Choroid plexus epithelial cell (primary cell): ENCODE measurements around the gene BANP.
"Not testable (repeated sequence)": the region's sequence is repeated elsewhere in the genome, so short reads cannot be mapped to it uniquely, and the experiment has no call there.

ENCODE experiments used
- DNase-seq: peaks from one replicate; pipeline ENCODE4 v3.0.0-alpha.2; 2010; ENCODE audit warnings: low read depth
- H3K4me3 ChIP-seq: 2 replicates; pipeline ENCODE4 v1.5.1; 2011; ENCODE audit warnings: low read depth, mild to moderate bottlenecking, control low read depth, low read length, moderate library complexity
- CTCF ChIP-seq: conservative IDR thresholded peaks from 2 replicates; pipeline ENCODE4 v1.5.1; 2011; ENCODE audit warnings: low read depth, mild to moderate bottlenecking, control low read depth, inconsistent platforms, low read length, moderate library complexity

The BANP gene

DNA sequence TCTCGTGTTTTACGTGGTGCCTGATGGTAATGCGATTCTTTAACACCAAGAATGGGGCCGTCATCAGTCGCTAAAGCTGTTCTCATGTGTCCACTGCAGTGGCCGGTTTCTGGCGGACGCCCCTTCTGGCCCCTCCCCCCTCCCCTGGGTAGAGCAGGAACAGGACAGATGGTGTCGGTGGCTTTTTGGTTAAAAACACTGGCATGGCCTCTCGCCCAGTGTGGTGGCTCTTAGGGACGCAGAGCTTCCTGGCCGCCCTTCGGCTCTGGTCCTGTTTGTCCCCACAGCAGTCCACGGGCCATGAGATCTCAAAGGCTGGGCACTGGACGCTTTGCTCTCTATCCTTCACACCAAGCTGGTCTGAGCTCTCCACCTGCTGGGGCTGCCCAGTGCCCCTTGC lies 151.8 kb downstream of the BANP start:
- no peak overlapping the region for H3K4me3 ChIP-seq
- no peak for DNase-seq
- no peak for TF ChIP-seq CTCF

DNA sequence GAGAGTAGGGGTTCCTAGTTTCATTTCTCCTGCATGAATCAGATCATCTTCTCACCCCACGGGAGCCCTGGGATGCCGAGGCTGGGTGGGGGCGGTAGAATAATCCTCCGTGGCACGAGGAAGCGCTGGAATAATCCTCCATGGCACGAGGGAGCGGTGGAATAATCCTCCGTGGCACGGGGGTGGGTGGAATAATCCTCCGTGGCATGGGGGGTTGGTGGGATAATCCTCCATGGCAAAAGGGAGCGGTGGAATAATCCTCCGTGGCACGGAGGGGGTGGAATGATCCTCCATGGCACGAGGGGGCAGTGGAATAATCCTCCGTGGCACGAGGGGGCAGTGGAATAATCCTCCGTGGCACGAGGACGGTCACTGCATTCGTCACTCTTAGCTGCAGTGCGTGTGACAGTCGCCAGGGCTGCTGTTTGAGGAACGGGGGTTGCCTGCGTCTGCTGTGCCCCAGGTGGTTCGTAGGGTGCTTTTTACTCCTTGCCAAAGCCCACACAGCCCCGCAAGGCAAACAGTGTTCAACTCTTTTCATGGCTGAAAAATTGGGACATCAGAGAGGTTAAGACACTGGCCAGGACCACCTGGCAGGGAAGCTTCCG lies 152.5 kb downstream of the BANP start:
- H3K4me3 ChIP-seq, result no peak overlapping the region
- DNase-seq, result no peak
- no peak for TF ChIP-seq CTCF

DNA sequence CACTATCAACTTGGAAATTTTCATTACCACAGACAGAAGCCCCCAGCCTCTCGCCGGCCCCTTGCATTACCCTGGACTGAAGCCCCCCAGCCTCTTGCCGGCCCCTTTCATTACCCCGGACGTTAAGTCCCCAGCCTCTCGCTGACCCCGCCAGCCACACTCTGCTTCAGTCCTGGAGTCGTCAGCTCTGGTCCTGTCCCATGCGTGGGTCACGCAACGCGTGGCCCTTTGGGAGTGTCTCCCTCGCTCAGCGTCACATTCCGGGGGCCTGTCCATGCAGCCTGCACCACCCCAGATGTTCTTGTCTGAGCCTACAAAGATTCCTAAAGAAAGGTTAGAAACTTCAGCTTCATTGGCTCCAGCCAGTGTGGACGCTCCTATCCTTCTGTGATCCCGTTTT lies 153.1 kb downstream of the BANP start:
- not testable (repeated sequence) for H3K4me3 ChIP-seq, DNase-seq

DNA sequence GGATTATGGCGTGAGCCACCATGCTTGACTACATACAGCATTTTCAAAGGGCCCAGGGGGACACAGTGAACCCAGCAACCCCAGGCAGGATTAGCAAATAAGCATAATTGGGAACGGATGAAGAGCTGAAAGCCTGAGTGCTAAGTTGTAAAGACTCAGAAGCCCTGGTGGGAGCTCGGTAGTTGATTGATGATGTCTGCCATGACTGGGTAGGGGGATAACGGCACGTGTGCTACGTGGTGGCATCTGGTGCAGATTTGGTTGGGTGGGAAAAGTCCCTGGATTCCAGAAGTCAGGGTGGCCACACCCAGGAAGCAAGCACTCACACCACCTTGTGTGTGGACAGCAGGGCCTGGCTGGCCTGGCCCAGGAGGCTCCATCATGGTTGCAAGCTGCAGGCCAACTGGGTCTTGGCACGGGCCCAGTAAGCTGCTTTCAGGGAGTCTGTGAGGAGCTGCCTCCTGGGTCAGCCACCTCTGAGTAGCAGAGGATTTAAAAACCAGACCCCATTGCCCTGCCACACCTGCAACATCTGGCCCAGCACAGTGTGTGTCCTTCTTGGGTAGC lies 154.4 kb downstream of the BANP start:
- not testable (repeated sequence) for H3K4me3 ChIP-seq

DNA sequence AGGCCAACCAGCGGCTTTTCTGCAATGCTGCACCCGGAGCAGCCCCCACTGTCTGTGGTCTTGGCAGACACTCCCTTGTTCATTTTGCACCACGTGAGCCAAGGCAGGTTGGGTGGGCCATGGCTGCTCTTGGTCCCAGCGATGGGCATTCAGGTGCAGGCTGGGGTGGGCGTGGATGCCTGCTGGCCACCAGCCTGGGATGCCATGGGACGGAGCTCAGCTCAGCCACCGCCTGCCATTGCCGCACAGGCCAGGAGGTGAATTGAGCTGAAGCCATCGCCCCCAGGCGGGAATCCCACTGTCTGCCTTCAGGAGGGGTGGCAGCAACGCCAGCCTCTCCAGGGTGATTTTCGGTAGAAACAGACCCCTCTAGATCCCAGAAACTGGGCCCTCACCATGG lies 155.3 kb downstream of the BANP start:
- not testable (repeated sequence) for H3K4me3 ChIP-seq, DNase-seq

More for the DNA sequence above, 154.4 kb downstream of the BANP start:
- DNase-seq, result not testable (repeated sequence)

DNA sequence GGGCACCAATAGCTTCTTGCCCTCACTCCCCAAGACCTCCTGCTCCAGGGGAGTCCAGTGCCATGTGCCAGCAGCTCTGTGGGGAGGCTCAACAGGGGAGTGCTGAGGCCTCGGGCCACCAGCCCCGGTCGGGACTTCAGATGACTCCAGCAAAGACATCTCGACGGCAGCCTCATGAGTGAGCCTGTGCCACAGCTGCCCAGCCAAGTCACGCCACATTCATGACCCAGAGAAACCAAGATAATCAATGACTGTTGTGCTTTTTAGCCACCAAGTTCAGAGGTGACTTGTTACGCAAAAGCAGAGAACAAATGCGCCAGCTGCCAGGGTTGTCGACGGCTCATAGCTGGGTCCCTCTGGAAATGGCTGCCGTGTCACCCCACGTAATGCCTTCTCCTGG lies 157.5 kb downstream of the BANP start:
- TF ChIP-seq CTCF, result no peak
- H3K4me3 ChIP-seq, result no peak overlapping the region
- no peak for DNase-seq

- not testable (repeated sequence) for H3K4me3 ChIP-seq, DNase-seq
These were observed 158.7 kb downstream of the BANP start for GRCh38 chr16:88109726-88110621.

- DNase-seq, H3K4me3 ChIP-seq: not testable (repeated sequence)
These were observed 159.8 kb downstream of the BANP start for GRCh38 chr16:88110875-88111494.

DNA sequence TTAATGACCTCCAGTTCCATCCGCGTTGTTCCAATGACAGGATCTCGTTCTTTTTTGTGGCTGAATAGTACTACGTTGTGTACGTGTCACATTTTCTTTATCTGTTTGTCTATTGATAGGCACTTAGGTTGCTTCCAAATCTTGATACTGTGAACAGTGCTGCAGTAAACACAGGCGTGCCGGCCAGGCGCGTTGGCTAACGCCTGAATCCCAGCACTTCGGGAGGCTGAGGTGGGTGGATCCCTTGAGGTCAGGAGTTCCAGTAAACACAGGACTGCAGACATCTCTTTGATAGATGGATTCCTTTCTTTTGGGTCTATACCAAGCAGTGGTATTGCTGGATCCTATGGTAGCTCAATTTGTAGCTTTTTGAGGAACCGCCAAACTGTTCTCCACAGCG lies 160.7 kb downstream of the BANP start:
- not testable (repeated sequence) for DNase-seq, H3K4me3 ChIP-seq

- no peak for TF ChIP-seq CTCF
- H3K4me3 ChIP-seq, result no peak overlapping the region
- DNase-seq, result no peak
These were observed 162.4 kb downstream of the BANP start for GRCh38 chr16:88113545-88114045.

- not testable (repeated sequence) for H3K4me3 ChIP-seq, DNase-seq
These were observed 163.5 kb downstream of the BANP start for GRCh38 chr16:88114541-88115228.
